ENCODE measurements around the gene GRID1. TPM values are rescaled to one million over a fixed set of nuclear protein-coding genes. Genes with fewer than 3 reads are reported as not detected.

GRID1 gene
- total RNA-seq, 1 experiment from 2014 or later, result not detected

DNA sequence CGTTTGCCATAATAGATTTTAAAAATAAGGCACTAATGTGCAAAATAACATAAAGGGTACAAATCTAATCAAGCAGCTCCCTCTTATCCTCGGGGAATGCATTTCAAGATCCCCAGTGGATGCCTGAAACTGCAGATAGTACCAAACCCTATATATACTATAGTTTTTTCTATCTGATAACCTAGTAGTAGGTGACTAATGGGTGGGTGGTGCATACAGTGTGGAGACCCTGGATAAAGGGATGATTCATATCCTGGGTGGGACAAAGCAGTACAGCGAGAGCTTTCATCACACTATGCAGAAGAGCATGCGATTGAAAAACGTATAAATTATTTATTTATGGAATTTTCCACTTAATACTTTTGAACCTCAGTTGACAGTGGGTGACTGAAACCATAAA is 464.5 kb downstream of the GRID1 start:
- TF ChIP-seq CTCF (conservative IDR thresholded peaks at IDR 0.05) (no peak), EZH2 (IDR thresholded peaks at IDR 0.05; ENCODE audit: low read depth) (no peak)

GRCh38 chr10:85901599-85901998 is 465.0 kb downstream of the GRID1 start:
- ChIA-PET POLR2A (ENCODE audit: unreplicated experiment) (no interaction called here), CTCF (no interaction called here)
- Histone ChIP-seq H2AFZ (no peak overlapping the region), H3K36me3 (ENCODE audit: low read depth) (no peaks in the 10 kb centered on the region), H3K9me2 (ENCODE audit: insufficient read depth) (no peaks in the 10 kb centered on the region), H3K4me3 (no peak overlapping the region), H3K9me3 (ENCODE audit: insufficient read depth, low read depth) (no peaks in the 10 kb centered on the region), H3K4me1 (replicated peaks; ENCODE audit: insufficient read depth) (no peaks in the 10 kb centered on the region), H3K4me2 (no peak overlapping the region), H3F3A (ENCODE audit: insufficient read depth, low read depth) (no peaks in the 10 kb centered on the region), H3K27me3 (ENCODE audit: insufficient read depth, low read depth) (no peaks in the 10 kb centered on the region), H3K79me2 (ENCODE audit: low read depth) (no peaks in the 10 kb centered on the region), H4K20me1 (ENCODE audit: insufficient read depth) (no peaks in the 10 kb centered on the region), H3K27ac (no peak overlapping the region)
- intact Hi-C loops (cut with micrococcal nuclease; ENCODE audit: unreplicated experiment), result no loop called here
- no TSS peak for BruUV-seq (replicated peaks)
- no peak for DNase-seq
- TF ChIP-seq CTCF (conservative IDR thresholded peaks at IDR 0.05) (no peak), EZH2 (IDR thresholded peaks at IDR 0.05; ENCODE audit: low read depth) (no peak)

More for the DNA sequence above, 464.5 kb downstream of the GRID1 start:
- Histone ChIP-seq H4K20me1 (ENCODE audit: insufficient read depth) (no peaks in the 10 kb centered on the region), H3K36me3 (ENCODE audit: low read depth) (no peaks in the 10 kb centered on the region), H3K9me2 (ENCODE audit: insufficient read depth) (no peaks in the 10 kb centered on the region), H3K27ac (no peak overlapping the region), H3K27me3 (ENCODE audit: insufficient read depth, low read depth) (no peaks in the 10 kb centered on the region), H3F3A (ENCODE audit: insufficient read depth, low read depth) (no peaks in the 10 kb centered on the region), H2AFZ (no peak overlapping the region), H3K9me3 (ENCODE audit: insufficient read depth, low read depth) (no peaks in the 10 kb centered on the region), H3K4me2 (no peak overlapping the region), H3K4me3 (no peak overlapping the region), H3K79me2 (ENCODE audit: low read depth) (no peaks in the 10 kb centered on the region), H3K4me1 (replicated peaks; ENCODE audit: insufficient read depth) (no peaks in the 10 kb centered on the region)
- no peak for DNase-seq
- CTCF ChIA-PET, result no interaction called here
- POLR2A ChIA-PET (ENCODE audit: unreplicated experiment), result no interaction called here
- intact Hi-C loops (cut with micrococcal nuclease; ENCODE audit: unreplicated experiment), result no loop called here
- BruUV-seq (replicated peaks), result no TSS peak

- Histone ChIP-seq H3K79me2 (ENCODE audit: low read depth) (no peaks in the 10 kb centered on the region), H2AFZ (no peak overlapping the region), H3F3A (ENCODE audit: insufficient read depth, low read depth) (no peaks in the 10 kb centered on the region), H3K9me3 (ENCODE audit: insufficient read depth, low read depth) (no peaks in the 10 kb centered on the region), H3K9me2 (ENCODE audit: insufficient read depth) (no peaks in the 10 kb centered on the region), H3K36me3 (ENCODE audit: low read depth) (no peaks in the 10 kb centered on the region), H3K4me2 (no peak overlapping the region), H3K27ac (no peak overlapping the region), H3K27me3 (ENCODE audit: insufficient read depth, low read depth) (no peaks in the 10 kb centered on the region), H3K4me1 (replicated peaks; ENCODE audit: insufficient read depth) (no peaks in the 10 kb centered on the region), H3K4me3 (no peak overlapping the region), H4K20me1 (ENCODE audit: insufficient read depth) (no peaks in the 10 kb centered on the region)
- no TSS peak for BruUV-seq (replicated peaks)
- ChIA-PET CTCF (no interaction called here), POLR2A (ENCODE audit: unreplicated experiment) (no interaction called here)
- intact Hi-C loops (cut with micrococcal nuclease; ENCODE audit: unreplicated experiment), result no loop called here
- no peak for DNase-seq
- TF ChIP-seq EZH2 (IDR thresholded peaks at IDR 0.05; ENCODE audit: low read depth), result no peak
- no peak for TF ChIP-seq CTCF (conservative IDR thresholded peaks at IDR 0.05)
Measured at GRCh38 chr10:85900487-85900886, 466.1 kb downstream of the GRID1 start.
